ENCODE results near the gene SNTB2. TPM values are rescaled to one million over a fixed set of nuclear protein-coding genes. Genes with fewer than 3 reads are reported as not detected.

Gene SNTB2
- total and polyA plus RNA-seq, 2 of the 13 experiments (the other 11 are each of a cell fraction or from before 2014, with no cell fraction given): 11.5 to 19.2 TPM

DNA sequence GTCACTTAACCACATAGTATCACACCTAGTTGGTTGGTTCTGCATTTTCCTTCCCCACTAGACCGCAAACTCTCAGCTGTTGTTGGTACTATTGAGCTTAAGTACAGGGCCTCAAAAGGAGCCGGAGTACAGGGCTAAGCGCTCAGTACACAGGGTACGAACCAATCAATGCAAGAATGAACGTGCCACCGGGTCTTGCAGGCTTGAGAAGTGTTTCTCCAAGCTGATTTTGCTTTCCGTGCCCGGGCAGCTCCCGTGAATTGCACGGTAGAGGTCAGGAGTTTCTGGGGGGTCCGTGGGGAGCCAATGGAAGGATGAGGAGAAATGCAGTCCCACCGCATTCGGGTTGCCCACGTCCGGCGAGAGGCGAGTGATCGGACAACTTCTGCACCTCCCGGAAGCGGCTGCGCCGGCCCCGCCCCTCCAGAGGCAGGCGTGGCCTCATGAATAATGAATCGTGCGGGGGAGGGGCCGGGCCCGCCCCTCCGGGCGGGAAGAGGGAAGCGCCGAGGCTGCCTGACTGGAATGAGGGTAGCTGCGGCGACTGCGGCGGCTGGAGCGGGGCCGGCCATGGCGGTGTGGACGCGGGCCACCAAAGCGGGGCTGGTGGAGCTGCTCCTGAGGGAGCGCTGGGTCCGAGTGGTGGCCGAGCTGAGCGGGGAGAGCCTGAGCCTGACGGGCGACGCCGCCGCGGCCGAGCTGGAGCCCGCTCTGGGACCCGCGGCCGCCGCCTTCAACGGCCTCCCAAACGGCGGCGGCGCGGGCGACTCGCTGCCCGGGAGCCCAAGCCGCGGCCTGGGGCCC, at the start of gene SNTB2 (continued):
- TF ChIP-seq HOXA7 (CRISPR knock-in tag; IDR thresholded peaks at IDR 0.05) (no peak), ZNF143 (CRISPR knock-in tag; IDR thresholded peaks at IDR 0.05) (0 out of 2 replicates have a peak, but pooled peaks have one; percentile 14), SIN3A (IDR thresholded peaks at IDR 0.05; ENCODE audit: borderline replicate concordance, low read depth, low read length) (peak; percentile 89; the same call in 1 of the 2 replicates), PITX1 (CRISPR knock-in tag; IDR thresholded peaks at IDR 0.05) (peak; percentile 72), ZNF572 (CRISPR knock-in tag; IDR thresholded peaks at IDR 0.05) (no peak), FOXC1 (CRISPR knock-in tag; IDR thresholded peaks at IDR 0.05; ENCODE audit: borderline replicate concordance) (peak; percentile 97), ZNF772 (CRISPR knock-in tag; IDR thresholded peaks at IDR 0.05) (peak; percentile 96), ZNF180 (CRISPR knock-in tag; IDR thresholded peaks at IDR 0.05; ENCODE audit: borderline replicate concordance, low read depth) (peak; percentile 13; the same call in 1 of the 2 replicates), CBX1 (IDR thresholded peaks at IDR 0.05; ENCODE audit: low read depth) (peak; percentile 73), NR2F1 (CRISPR knock-in tag; IDR thresholded peaks at IDR 0.05) (no peak; a peak in 1 of 4 replicates), ZFP36L2 (CRISPR knock-in tag; IDR thresholded peaks at IDR 0.05) (no peak), TBX3 (IDR thresholded peaks at IDR 0.05; ENCODE audit: borderline replicate concordance) (no peak; the same call in 1 of the 2 replicates), SMC3 (IDR thresholded peaks at IDR 0.05; ENCODE audit: low read length) (peak; percentile 6; the same call in 1 of the 2 replicates), SNAI1 (CRISPR knock-in tag; IDR thresholded peaks at IDR 0.05; ENCODE audit: borderline replicate concordance) (peak; percentile 59; the same call in 1 of the 2 replicates)
- TF ChIP-seq, protein P1, sequence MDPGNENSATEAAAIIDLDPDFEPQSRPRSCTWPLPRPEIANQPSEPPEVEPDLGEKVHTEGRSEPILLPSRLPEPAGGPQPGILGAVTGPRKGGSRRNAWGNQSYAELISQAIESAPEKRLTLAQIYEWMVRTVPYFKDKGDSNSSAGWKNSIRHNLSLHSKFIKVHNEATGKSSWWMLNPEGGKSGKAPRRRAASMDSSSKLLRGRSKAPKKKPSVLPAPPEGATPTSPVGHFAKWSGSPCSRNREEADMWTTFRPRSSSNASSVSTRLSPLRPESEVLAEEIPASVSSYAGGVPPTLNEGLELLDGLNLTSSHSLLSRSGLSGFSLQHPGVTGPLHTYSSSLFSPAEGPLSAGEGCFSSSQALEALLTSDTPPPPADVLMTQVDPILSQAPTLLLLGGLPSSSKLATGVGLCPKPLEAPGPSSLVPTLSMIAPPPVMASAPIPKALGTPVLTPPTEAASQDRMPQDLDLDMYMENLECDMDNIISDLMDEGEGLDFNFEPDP (CRISPR knock-in tag; conservative IDR thresholded peaks at IDR 0.05): peak; percentile 98; the same call in 1 of the 2 replicates
- TF ChIP-seq, protein P2, sequence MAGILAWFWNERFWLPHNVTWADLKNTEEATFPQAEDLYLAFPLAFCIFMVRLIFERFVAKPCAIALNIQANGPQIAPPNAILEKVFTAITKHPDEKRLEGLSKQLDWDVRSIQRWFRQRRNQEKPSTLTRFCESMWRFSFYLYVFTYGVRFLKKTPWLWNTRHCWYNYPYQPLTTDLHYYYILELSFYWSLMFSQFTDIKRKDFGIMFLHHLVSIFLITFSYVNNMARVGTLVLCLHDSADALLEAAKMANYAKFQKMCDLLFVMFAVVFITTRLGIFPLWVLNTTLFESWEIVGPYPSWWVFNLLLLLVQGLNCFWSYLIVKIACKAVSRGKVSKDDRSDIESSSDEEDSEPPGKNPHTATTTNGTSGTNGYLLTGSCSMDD (CRISPR knock-in tag; IDR thresholded peaks at IDR 0.05): no peak
- TF ChIP-seq, protein P3, sequence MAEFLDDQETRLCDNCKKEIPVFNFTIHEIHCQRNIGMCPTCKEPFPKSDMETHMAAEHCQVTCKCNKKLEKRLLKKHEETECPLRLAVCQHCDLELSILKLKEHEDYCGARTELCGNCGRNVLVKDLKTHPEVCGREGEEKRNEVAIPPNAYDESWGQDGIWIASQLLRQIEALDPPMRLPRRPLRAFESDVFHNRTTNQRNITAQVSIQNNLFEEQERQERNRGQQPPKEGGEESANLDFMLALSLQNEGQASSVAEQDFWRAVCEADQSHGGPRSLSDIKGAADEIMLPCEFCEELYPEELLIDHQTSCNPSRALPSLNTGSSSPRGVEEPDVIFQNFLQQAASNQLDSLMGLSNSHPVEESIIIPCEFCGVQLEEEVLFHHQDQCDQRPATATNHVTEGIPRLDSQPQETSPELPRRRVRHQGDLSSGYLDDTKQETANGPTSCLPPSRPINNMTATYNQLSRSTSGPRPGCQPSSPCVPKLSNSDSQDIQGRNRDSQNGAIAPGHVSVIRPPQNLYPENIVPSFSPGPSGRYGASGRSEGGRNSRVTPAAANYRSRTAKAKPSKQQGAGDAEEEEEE (CRISPR knock-in tag; IDR thresholded peaks at IDR 0.05; ENCODE audit: borderline replicate concordance): no peak
- TF ChIP-seq, protein P4, sequence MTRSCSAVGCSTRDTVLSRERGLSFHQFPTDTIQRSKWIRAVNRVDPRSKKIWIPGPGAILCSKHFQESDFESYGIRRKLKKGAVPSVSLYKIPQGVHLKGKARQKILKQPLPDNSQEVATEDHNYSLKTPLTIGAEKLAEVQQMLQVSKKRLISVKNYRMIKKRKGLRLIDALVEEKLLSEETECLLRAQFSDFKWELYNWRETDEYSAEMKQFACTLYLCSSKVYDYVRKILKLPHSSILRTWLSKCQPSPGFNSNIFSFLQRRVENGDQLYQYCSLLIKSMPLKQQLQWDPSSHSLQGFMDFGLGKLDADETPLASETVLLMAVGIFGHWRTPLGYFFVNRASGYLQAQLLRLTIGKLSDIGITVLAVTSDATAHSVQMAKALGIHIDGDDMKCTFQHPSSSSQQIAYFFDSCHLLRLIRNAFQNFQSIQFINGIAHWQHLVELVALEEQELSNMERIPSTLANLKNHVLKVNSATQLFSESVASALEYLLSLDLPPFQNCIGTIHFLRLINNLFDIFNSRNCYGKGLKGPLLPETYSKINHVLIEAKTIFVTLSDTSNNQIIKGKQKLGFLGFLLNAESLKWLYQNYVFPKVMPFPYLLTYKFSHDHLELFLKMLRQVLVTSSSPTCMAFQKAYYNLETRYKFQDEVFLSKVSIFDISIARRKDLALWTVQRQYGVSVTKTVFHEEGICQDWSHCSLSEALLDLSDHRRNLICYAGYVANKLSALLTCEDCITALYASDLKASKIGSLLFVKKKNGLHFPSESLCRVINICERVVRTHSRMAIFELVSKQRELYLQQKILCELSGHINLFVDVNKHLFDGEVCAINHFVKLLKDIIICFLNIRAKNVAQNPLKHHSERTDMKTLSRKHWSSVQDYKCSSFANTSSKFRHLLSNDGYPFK (CRISPR knock-in tag; IDR thresholded peaks at IDR 0.05; ENCODE audit: borderline replicate concordance): peak; percentile 78; the same call in 1 of the 2 replicates
- TF ChIP-seq, protein P5, sequence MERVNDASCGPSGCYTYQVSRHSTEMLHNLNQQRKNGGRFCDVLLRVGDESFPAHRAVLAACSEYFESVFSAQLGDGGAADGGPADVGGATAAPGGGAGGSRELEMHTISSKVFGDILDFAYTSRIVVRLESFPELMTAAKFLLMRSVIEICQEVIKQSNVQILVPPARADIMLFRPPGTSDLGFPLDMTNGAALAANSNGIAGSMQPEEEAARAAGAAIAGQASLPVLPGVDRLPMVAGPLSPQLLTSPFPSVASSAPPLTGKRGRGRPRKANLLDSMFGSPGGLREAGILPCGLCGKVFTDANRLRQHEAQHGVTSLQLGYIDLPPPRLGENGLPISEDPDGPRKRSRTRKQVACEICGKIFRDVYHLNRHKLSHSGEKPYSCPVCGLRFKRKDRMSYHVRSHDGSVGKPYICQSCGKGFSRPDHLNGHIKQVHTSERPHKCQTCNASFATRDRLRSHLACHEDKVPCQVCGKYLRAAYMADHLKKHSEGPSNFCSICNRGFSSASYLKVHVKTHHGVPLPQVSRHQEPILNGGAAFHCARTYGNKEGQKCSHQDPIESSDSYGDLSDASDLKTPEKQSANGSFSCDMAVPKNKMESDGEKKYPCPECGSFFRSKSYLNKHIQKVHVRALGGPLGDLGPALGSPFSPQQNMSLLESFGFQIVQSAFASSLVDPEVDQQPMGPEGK (CRISPR knock-in tag; IDR thresholded peaks at IDR 0.05): peak; percentile 75; the same call in 1 of the 2 replicates
